DOHH2 (cell line): ENCODE results near the gene ALK.

ENCODE experiments used
- EZH2phosphoT487 ChIP-seq: fragments of 200-600 bp; sonication (generic); IDR thresholded peaks from 2 replicates; pipeline ENCODE4 v1.6.1; 2017; ENCODE audit warnings: borderline replicate concordance, mild to moderate bottlenecking, antibody characterized with exemption, low read length, moderate library complexity, mixed read lengths
- TF ChIP-seq, protein P1 (sequence below): fragments of 200-600 bp; sonication (generic); IDR thresholded peaks from one replicate; pipeline ENCODE4 v1.5.1; 2014; ENCODE audit warnings: antibody characterized with exemption, mild to moderate bottlenecking, low read depth, low read length; ENCODE audit not compliant: poor library complexity, severe bottlenecking

GRCh38 chr2:29397713-29398112 lies 523.7 kb downstream of the ALK start:
- TF ChIP-seq, protein P1, sequence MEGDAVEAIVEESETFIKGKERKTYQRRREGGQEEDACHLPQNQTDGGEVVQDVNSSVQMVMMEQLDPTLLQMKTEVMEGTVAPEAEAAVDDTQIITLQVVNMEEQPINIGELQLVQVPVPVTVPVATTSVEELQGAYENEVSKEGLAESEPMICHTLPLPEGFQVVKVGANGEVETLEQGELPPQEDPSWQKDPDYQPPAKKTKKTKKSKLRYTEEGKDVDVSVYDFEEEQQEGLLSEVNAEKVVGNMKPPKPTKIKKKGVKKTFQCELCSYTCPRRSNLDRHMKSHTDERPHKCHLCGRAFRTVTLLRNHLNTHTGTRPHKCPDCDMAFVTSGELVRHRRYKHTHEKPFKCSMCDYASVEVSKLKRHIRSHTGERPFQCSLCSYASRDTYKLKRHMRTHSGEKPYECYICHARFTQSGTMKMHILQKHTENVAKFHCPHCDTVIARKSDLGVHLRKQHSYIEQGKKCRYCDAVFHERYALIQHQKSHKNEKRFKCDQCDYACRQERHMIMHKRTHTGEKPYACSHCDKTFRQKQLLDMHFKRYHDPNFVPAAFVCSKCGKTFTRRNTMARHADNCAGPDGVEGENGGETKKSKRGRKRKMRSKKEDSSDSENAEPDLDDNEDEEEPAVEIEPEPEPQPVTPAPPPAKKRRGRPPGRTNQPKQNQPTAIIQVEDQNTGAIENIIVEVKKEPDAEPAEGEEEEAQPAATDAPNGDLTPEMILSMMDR = no peak
- no peak for TF ChIP-seq EZH2phosphoT487
